Measurements from ENCODE around the gene SV2B.

The SV2B gene

DNA sequence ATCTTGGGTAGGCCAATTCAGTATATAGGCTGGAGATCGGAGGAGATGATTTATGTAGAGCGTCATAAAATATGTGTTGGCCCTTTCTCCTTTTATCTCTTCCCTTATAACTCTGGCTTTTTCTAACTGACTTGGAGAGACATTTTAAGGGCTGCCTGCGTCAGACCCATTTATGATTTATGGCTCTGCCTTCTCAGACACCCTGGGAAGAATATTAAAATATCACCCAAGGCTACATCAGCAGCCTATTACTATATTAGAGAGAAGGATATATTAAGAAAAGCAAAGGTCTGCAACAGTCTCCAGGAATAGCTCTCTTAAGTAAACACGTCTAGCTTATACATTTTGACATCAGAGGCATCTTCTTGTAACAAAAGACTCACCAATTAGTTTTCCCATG is 179.4 kb downstream of the SV2B start:
- no peak for DNase-seq

DNA sequence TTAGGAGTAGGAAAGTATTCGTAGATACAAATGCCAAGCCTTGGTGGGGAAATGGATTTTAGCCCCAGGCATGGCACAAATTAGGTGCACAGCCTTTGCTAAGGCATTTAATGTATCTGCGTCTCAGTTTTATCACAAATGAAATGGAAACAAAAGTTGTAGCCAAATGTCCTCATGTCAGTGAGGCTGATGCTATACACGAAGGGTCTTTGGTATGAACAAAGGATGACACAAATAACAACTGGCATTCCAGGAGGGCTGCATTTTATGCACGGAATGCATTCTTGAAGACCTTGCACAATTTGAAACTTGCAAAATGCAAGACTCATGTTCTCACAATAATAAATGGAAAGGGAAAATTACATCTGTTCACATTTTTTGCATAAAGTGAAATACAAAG is 181.9 kb downstream of the SV2B start:
- DNase-seq, result no peak

DNA sequence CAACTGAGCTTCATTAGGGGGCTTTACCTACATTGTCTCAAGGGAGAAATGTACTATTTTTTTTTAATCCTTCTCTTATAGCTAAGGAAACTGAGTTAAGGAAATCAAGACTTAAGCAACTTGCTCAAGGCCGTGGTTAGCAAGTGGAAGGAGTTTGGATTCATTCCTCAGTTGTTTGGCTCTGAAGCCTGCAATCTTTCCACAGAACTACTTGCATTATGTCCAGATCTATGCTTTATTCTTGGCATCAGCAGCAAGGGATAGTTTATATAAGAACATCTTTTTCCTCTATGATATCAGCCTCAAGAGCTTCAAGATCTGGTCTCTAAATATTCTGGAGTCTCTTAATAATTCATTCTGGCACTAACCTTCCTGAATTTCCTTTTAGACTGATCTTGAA is 182.4 kb downstream of the SV2B start:
- DNase-seq, result no peak

DNA sequence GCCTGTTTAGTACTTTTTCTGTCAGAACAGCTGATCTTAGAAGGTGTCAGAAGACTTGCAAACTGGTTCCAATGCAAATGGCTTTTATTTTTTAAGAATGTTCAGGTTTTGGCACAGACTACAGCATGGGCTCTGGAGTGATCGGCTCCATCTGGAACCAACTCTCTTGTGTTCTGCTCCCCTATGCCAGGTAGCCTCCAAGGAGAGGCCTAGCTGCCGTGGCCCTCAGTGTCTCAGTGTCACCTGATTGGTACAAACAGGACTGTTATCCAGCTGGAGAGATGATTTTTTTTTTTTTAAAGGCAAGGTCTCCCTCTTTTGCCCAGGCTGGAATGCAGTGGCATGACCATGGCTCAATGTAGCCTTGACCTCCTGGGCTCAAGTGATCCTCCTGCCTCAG is 183.1 kb downstream of the SV2B start:
- no peak for DNase-seq

DNA sequence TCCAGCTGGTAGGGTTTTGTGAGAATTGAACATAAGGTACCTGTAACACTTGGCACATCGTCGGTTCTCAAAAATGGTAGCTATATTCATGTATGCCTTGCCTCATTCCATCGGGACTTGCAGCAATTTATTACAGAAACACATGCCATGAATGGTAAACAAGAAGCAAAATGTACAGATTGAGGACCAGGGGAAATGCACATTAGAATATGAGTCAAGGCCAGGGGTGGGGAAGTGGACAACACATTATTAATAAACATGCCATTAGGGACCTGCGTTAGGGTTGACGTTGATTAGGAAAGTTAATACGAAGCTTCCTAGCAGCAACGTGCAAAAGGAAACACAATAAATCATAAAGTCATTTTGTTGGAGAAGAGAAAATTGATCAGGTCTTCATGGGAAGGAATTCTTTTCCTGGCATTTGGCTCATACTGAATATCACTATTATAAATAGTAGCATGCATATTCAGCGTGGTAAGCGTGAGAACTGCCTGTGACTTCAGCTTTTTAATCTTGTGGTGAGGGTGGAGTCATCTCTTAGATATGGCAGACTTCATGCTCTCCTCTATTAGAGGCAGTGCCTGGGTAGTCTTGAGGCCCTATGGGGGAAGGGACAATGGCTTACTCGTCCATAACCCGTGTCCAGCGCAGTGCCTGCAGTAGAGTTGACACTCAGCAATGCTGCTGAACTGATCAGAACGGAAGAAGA is 184.9 kb downstream of the SV2B start:
- no peak for DNase-seq

DNA sequence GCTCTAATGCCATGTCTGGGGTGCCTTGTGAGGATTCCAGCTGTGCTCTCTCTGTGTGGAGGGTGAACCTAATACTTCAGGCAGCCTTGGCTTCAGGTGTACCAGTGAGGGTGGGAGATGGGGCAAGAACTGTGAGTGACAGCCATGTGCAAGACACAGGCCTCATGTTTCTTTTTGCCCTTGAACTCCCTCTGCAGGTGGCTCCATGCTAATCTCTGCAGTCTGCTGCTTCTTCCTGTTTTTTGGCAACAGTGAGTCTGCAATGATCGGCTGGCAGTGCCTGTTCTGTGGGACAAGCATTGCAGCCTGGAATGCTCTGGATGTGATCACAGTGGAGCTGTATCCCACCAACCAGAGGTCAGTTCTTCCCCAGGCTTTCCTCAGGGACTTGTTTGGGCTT is 189.3 kb downstream of the SV2B start:
- DNase-seq, result no peak

DNA sequence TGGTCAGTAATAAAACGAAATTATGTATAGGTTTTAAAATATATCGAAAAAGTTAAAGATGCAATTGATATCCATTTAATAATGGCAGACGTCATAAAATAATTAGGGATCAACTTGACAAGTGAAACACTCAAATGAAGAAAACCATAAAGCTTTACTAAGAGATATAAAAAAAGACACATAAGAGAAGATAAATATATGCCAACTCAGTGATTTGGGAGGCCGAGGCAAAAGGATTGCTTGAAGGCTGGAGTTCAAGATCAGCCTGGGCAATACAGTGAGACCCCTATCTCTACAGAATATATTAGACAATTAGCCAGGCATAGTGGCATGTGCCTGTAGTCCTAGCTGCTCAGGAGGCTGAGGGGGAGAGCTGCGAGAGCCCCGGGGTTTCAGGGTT is 190.5 kb downstream of the SV2B start:
- DNase-seq, result no peak

DNA sequence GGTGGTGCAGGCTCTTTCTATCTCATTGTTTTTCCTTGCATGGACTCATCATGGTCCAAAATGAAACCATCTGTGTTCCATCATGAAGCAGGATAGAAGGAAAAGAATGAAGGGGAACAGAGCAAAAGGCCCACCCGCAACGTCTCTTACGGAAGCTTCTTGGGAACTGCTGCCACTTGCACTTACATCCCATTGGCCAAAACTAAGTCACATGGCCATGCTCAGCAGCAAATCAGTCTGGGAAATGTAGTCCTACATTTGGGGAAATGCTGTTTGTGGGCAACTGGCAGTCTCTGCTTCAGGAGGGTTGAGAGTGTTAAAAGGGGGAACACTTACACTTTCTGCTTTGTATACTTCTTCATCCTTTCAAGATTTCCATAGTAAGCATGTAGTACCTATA is 191.6 kb downstream of the SV2B start:
- no peak for DNase-seq

DNA sequence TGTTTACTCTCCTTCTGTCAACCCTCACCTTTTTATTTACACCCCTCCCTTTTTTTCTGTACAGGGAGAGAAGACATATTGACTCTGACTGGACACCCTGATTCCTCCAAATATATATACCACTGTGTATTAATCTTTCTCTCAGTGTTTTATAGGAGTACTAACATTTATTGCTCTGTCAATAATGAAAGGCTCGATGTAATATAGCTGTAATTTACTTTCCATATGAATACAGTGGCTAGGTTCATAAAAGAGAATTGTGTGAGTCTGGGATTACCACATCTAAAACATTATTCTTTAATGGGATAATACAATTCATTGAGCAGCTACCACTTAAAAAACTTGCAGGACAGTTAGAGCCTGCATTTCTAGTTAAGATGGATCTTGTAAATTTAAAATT is 194.3 kb downstream of the SV2B start:
- DNase-seq, result no peak

DNA sequence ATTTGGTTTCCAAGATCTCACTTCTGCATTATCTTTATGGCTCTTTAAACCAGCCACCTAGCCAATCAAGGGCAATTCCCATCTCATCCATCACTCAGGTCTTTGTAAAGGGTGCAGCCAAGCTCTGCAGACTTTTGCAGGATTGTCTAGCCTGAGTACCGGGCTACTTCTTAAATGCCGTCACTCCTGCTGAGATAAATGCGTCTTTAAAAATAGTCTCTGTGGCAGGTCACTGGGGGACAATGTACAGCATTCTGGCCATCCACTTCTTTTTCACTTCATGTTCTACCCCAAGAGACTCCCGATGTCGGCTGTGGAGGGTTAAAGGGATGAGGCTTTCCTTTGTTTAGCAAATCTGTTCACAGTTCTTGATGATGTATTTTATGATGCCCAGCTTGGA is 194.7 kb downstream of the SV2B start:
- DNase-seq, result no peak

DNA sequence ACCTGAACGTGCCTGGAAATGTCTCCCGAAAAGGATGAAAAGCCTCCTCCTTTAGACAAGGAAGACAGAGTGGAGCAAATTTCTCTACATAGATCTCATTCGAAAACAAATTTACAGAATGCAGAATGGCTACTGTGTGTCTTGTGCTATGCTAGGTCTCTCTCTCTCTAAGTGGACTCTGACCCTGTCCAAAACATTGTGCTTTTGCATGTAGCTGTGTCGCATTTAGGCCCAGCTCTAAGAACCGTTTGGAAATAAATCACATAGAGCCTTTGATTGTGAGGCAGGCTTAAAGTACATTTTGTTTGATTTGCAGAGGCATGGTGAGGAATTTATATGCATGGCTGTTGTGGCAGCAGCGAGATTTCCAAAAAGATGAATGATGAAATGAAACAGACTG is 198.0 kb downstream of the SV2B start:
- no peak for DNase-seq

DNA sequence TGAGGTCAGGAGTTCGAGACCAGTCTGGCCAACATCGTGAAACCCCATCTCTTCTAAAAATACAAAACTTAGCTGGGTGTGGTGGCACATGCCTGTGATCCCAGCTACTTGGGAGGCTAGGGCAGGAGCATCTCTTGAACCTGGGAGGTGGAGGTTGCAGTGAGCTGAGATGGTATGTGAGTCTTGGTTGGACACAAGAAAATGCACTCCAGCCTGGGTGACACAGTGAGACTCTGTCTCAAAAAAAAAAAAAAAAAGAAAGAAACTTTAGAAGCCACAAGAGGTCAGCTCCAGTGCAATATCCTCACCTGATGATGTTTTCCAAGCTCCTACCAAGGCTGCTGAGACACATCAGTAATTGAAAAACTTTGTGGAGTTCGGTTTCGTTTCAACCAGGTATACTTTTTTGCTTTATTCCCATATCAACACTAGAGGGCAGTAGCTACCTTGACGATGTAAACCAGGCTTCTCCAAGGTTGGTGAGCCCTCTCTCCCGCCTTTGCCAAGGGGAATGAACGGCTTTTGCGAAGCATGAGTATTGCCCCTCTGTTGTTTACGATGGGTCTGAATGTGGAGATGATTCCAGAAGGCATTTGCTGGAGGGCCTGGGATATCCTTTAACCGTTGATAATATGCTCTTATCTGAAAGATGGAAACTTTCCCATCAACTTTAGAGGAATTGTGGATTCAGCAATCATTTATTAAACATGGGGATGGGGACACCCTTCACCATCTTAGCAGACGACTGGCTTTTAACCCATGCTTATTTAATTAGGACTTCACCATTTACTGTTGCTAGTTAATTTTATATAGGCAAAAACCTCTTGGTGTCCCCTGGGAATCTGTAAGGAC is 202.8 kb downstream of the SV2B start:
- DNase-seq, result peak; percentile 19

DNA sequence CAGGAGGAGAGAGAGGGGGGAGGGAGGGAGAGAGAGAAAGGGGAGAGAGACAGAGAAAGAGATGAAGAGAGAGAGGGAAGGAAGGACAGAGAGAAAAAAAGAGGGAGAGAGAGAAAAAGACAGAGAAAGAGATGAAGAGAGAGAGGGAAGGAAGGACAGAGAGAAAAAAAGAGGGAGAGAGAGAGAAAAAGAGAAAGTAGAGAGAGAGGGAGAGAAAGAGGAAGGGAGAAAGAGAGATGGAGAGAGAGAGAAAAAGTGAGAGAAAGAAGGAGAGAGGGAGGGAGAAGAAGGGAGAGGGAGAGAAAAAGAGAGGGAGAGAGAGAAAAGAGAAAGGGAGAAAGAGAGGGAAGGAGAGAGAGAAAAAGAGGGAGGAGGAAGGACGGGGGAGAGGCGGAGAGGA is 204.2 kb downstream of the SV2B start:
- no peak for DNase-seq

DNA sequence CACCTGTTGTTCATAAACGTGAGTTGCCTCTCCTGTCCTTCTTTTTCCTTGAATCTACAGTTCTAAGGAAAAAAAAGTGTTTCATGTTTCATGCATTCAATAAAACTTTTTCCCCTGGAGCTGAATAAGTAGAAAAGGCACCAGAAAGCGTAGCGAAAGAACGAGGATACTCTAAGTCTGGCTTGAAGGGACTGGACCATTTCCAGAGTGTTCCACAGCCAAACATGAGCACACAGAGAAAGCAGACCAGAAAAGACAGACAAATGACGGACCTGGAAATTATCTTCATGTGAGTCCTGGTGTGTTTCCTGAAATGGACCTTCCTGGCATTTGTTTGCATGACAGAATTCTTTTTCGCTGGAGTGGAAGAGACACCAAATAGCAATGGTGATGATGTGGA is 204.7 kb downstream of the SV2B start:
- DNase-seq, result no peak

DNA sequence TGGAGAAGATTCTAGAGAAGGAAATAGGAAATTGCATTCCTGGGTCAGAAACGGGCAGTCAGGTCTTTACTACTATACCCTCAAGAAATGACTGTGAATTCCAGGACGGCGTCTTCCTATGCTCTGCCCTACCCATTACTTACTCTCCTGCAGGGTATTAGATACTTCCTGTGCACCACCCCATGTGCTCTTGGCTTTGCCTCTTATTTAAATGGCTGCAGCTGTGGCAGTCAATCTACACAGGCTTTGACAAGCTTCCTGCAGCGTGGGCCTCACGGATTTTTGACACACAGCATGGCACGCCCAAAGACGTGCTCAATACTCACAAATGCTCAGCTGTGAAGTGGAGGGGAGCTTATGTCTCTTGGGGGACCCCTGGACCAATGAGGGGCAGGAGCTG is 206.1 kb downstream of the SV2B start:
- no peak for DNase-seq

DNA sequence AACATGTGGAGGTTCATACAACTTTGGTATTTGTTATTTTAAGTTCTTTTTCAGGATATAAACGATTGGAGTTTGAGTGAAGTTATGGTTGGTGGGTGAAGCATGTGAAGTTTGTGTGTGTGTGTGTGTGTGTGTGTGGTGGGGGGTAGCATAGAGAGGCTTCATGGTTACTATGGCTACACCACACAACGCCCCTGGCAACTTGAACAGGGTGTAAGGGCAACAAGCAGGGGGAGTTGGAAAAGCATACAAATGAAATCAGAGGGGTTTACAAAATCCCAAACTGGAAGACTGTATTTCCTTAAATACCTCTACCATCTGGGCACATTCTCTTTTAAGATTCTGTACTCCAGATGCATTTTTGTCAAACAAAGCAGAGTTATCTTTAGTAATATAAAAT is 207.5 kb downstream of the SV2B start:
- DNase-seq, result no peak

DNA sequence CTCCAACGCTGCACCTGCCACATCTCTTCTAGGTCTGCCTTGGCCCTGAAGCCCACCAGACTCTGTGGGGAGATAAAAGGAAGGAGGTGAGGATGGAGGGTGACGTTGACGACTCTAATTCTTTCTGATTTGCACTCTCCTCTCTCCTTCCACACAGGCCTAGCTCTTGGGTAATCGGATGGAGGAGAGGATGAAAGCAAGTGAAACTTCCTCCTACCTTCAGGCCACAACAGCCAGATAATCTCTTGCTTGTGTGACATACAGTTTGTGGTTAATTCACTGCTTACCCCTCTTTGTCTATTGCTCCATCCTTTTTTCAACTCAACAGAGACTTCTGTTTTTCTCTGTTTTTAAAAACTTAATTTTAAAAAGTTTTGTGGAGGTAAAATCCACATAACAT is 208.1 kb downstream of the SV2B start:
- DNase-seq, result no peak

DNA sequence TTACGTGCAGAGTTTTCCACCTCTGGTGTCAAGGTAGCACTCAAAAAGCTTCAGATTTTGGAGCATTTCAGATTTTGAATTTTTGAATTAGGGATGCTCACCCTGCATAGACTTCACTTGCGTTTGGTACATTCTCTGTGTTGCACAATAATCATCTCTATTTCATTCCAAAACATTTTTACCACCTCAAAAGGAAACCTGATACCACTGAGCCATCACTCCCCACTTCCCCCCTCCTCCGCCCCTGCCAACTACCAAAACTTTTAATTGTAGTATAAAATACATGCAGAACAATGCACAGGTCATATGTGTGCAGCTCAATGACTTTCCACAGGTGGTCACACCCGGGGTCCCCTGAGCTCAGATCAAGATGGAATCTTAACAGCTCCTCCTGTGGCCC is 208.8 kb downstream of the SV2B start:
- DNase-seq, result peak; percentile 34

DNA sequence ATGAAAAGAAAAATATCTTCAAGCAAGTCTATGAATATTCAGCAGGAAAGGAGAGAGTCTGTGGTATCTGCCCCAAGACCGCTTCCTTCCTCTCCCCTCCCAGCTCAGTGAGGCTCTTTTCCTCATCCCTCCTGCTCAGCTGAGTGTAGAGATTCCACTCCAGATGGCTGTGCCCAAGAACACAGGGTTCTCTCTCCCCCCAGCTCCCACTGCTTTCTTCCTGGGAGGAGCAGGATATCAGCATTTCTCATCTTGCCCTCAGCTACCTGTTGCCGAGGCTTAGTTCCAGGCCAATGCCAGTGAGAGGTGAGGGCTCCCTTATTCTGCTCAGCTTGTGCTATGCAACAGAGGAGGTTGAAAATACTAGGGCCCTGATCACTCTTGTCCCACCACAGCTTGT is 211.9 kb downstream of the SV2B start:
- no peak for DNase-seq

DNA sequence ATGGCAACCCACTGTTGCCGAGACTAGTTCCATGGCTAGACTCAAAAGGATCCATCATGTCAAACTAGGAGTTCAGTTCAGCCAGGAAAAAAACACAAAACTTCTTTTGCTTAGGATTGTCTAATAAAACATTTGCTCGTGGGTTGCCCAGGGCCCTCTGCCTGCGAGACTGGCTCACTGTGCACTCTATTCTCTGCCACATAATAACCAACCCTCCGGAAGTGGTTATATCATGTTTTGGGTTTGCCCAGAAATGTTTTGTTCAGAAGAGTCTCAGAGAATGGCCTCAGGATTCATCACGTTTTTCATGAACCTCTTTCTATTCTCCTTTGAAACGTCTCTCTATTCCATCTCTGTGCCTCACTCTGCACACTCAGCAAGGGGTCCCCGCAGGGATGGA is 216.1 kb downstream of the SV2B start:
- DNase-seq, result no peak

DNA sequence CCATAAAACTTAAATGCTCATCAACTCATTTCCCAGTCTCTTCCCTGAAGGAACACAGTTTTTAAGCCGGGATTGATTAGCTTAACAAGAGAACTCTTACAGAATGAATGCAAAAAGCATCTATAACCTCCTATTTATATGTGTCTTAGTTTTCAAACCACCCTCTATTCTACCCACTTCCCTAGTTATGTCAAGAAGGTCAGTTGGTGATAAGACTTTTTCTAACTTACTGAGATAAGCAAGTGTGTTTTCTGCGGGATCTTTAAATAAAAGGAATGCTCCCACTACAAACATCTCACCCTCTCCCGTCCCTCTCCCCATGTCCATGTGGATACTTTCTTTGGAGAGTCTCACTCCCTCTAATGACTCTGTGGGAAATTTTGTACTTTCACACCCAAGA is 218.5 kb downstream of the SV2B start:
- DNase-seq, result no peak

DNA sequence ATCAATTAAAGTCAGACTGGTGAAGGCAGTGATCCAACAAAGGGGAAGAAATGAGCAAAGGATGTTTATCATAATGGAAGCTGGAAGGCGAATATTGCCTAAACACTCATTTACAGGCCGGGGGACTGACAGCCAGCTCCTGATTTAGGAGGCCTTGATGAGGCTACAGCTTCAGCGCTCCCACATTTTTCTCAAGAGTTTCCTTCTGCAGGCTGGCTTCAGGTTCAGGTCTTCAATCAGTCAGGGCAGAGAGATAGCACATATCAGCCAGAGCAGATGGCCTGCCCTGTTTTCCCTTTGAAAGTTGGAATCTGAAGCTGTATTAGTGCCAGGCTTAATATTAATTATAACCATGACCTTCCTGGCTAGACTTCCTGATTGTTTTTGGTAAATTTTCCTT is 218.9 kb downstream of the SV2B start:
- no peak for DNase-seq

DNA sequence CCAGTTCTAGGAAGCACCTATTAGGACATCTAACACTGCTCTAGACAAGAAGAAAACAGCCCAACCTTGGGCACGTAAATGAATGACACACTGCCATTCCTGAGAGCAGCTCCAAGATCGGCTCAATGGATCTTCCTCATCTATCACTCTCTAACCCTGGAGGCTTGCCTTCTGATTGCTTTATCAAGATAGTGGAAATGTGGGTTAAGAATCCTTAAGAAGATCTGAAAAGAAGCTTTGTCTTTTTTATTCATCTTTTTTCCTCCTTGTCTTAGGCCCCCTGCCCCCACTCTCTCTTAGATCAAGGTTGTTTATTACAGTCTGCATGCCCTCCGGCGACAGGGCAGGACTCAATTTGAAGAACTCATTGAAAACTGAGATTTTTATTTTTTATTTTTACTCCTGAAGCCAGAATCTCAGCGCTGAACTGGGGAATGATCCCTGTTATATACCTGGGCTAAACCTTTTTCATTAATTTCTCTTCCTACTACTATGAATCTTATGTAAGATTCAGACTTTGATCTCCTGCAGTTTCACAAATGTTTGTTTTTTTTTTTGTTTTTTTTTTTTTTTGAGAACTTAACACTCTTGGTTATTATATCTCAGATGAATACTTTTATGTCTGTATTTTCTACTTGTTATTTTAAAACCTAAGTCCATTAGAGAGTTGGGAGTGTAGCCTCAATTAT is 219.5 kb downstream of the SV2B start:
- no peak for DNase-seq

DNA sequence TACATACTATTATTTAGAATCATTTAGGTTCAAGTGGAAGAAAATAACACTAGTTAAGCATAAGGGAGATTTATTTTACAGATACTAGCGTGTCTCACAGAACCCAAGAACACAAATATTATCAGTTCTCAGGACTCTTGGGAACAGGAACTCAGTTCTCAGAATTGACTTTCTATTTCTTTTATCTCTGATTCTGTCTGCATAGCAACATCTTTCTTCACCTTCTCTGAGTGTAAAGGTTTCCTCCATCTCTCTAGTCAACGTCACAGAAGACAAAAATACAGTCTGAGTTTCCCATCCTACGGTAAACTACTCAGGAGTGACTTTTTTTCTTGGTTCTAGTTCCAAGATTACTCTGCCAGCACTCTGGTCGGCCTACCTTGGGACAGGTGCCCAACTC is 220.0 kb downstream of the SV2B start:
- no peak for DNase-seq
